Pancreas (tissue), 10 donors: ENCODE measurements around the gene ALKBH7. TPM values are rescaled to one million over a fixed set of nuclear protein-coding genes. Genes with fewer than 3 reads are reported as not detected.

Experiments used
- ATAC-seq, 4 donors: fragments of 200-7000 bp; cut with Tn5 transposase; one replicate each; pipeline versions ENCODE4 v1.8.0 to v1.9.1; 2020; ENCODE audit warnings: mild to moderate bottlenecking in 4 of 4, moderate library complexity in 4 of 4
- DNase-seq, 6 donors: peaks; one replicate each; pipeline ENCODE4 v3.0.0-alpha.2; 2020
- FAIRE-seq: peaks from 2 replicates; lab custom pipeline; 2012; peaks lifted over from hg19 to GRCh38; lab: Jason Lieb, UNC
- H3K27ac ChIP-seq, 4 donors: fragments of 200-600 bp; sonication (generic); 1 replicate in 3 of 4; 2 replicates in 1 of 4; pipeline versions ENCODE4 v1.5.0 to v1.8.0; 2020
- H3K27me3 ChIP-seq, 4 donors: fragments of 200-600 bp; one replicate each; pipeline ENCODE4 v1.8.0; 2021
- H3K36me3 ChIP-seq, 3 donors: fragments of 200-600 bp; sonication (generic) in 1 of 3; one replicate each; pipeline versions ENCODE4 v1.5.0 to v1.8.0; 2020 to 2021
- H3K4me1 ChIP-seq, 3 donors: fragments of 200-600 bp; one replicate each; pipeline ENCODE4 v1.8.0; 2021
- H3K4me3 ChIP-seq, 4 donors: fragments of 200-600 bp; sonication (generic) in 2 of 4; one replicate each; pipeline versions ENCODE4 v1.5.0 to v1.8.0; 2020 to 2021
- H3K9me3 ChIP-seq, 4 donors: fragments of 200-600 bp; one replicate each; pipeline ENCODE4 v1.8.0; 2021
- CTCF ChIP-seq, 4 donors: fragments of 200-600 bp; sonication (generic) in 3 of 4; IDR thresholded peaks; one replicate each; pipeline versions ENCODE4 v1.5.0 to v1.8.0; 2021; ENCODE audit warnings: antibody characterized with exemption in 4 of 4
- WGBS, 2 donors: extraction: QIAGEN DNeasy Blood & Tissue Kit; methylation state at CpG; one replicate each; pipeline ENCODE4 v1.1.7; 2013; 5-methylcytosine and 5-hydroxymethylcytosine counted together
- intact Hi-C, 3 donors: fragments of 100-400 bp; cut with DNase I; formaldehyde crosslinking; loops; one replicate each; pipeline versions ENCODE4 v1.11.1 to v1.14.2; 2022
- polyA plus RNA-seq, 2 donors: library from polyadenylated mRNA; stranded (reverse); fragments of 200-250 nt; gene quantifications; one replicate each; pipeline ENCODE4 v1.2.3, GENCODE V29; 2013
- total RNA-seq, 6 donors: library from RNA; stranded (reverse); fragmentation: NEBNext Ultra II Directional in 4 of 6; extraction: Animal tissue kit (Norgen Biotek cat#: 25700) in 4 of 6; gene quantifications; one replicate each; pipeline versions ENCODE4 v1.2.1 to v1.2.4, GENCODE V29; 2021 to 2023
- donor health status: healthy with polysubstance abuse.
- donor health status: DM: no; HTN: no; CAD: no; lungs with moderate emphysema.
- donor health status: DM: no; HTN: no; CAD: no.
- donor health status: control.
- donor health status: control.
- donor health status: Bipolar disorder and iron deficiency.
- donor health status: DM: yes; HTN: yes; CAD: no.
- donor health status: DM: no; HTN: no; CAD: no.
- donor health status: DM: no; HTN: no; CAD: no.
- donor health status: DM: yes; HTN: yes; CAD: no.

Gene ALKBH7
- total and polyA plus RNA-seq, 8 donors: 29.3 to 69.4 (median 53.4) TPM

- Histone ChIP-seq H3K27ac (no peak overlapping the region), H3K4me1 (no peaks in the 10 kb centered on the region), H3K9me3 (no peaks in the 10 kb centered on the region), H3K4me3 (no peak overlapping the region), H3K36me3 (peaks cover 9 to 42% (median 26%) of the 10 kb centered on the region in 3 donors), H3K27me3 (no peaks in the 10 kb centered on the region)
- DNase-seq: no peak
- WGBS, 2 donors: 86 to 93% methylated on average over 9 of the region's 9 CpGs
- no peak for ATAC-seq
- intact Hi-C loops: no loop called here
- no peak for FAIRE-seq
- no peak for TF ChIP-seq CTCF (IDR thresholded peaks at IDR 0.05)
Observed at GRCh38 chr19:6378486-6378885, 5.9 kb downstream of the ALKBH7 start.

DNA sequence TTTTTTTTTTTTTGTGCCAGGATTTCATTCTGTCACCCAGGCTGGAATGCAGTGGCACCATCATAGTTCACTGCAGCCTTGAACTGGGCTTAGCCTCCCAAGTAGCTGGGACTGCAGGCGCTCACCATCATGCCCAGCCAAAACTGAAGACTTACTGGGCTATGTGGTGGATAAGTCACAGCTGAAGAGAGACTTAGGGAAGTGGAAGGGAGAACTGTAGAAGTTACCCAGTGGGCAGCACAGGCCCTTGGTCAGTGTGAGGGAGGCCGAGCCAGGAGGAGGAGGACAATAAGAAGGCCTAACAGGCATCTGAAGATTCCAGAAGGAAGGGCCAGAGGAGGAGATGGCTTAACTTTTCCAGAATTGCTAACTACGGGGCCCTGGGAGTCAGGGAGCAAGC lies 7.2 kb downstream of the ALKBH7 start:
- Histone ChIP-seq H3K36me3 (peaks cover 9 to 44% (median 31%) of the 10 kb centered on the region in 3 donors), H3K4me3 (no peak overlapping the region)
- no peak for FAIRE-seq

DNA sequence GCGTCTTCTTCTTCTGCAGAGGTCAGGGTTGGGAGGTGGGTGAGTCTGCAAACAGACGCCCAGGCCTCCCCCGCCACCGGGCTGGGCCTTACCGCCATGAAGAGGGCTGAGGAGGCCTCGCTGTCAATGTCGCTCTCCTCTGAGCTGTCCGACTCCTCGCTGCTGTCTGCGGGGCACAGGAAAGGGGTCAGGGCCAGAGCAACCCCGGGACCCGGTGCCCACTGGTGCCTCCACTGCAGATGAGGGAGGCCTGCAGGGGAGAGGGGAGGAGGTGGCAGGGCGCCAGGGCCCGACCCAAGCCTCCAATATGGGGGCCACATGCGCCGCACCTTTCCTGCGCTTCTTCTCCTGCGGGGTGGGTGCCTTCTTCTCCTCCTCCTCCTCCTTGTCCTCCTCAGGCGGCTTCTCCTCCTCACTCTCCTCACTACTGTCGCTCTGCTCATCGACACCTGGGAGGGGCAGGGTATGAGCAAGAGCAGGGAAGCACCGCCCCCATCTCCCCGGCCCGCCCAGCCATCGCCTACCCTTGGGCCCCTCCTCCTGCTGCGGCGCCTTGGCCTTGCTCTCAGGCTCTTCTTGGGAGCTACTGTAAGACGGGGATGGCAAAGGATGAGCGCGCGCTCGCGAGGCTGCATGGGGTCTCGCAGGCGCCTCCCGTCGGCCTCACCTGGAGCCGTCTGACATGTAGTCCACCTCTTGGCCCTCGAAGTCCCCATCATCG lies 8.6 kb downstream of the ALKBH7 start:
- WGBS, 2 donors: 97 to 98% methylated on average over 39 to 40 of the region's 40 CpGs
- no peaks in the 10 kb centered on the region for H3K4me1 ChIP-seq
- ATAC-seq (no peak), DNase-seq (peak in 1 of 6 donors; percentile 73), FAIRE-seq (no peak)
- H3K27me3 ChIP-seq: no peaks in the 10 kb centered on the region
- H3K36me3 ChIP-seq: peaks cover 9 to 53% (median 39%) of the 10 kb centered on the region in 3 donors
- H3K9me3 ChIP-seq: no peaks in the 10 kb centered on the region
- no peak for TF ChIP-seq CTCF (IDR thresholded peaks at IDR 0.05)
- H3K4me3 ChIP-seq: no peak overlapping the region
- intact Hi-C loops: no loop called here
- H3K27ac ChIP-seq: no peak overlapping the region

More for the DNA sequence above, 7.2 kb downstream of the ALKBH7 start:
- Histone ChIP-seq H3K27ac (no peak overlapping the region), H3K27me3 (no peaks in the 10 kb centered on the region), H3K9me3 (no peaks in the 10 kb centered on the region), H3K4me1 (no peaks in the 10 kb centered on the region)
- no peak for TF ChIP-seq CTCF (IDR thresholded peaks at IDR 0.05)
- WGBS, 2 donors: 77 to 99% methylated on average over 3 of the region's 3 CpGs
- ATAC-seq (no peak), DNase-seq (no peak)
- intact Hi-C loops: no loop called here

GRCh38 chr19:6383188-6383587 lies 10.6 kb downstream of the ALKBH7 start:
- H3K27me3 ChIP-seq: no peaks in the 10 kb centered on the region
- intact Hi-C loops: no loop called here
- ATAC-seq (no peak), DNase-seq (no peak), FAIRE-seq (no peak)
- peaks cover 9 to 71% (median 51%) of the 10 kb centered on the region in 3 donors for H3K36me3 ChIP-seq
- WGBS, 2 donors: 92 to 98% methylated on average over 19 of the region's 19 CpGs
- TF ChIP-seq CTCF (IDR thresholded peaks at IDR 0.05): no peak
- no peaks in the 10 kb centered on the region for H3K9me3 ChIP-seq
- no peak overlapping the region for H3K27ac ChIP-seq
- no peak overlapping the region for H3K4me3 ChIP-seq
- no peaks in the 10 kb centered on the region for H3K4me1 ChIP-seq

DNA sequence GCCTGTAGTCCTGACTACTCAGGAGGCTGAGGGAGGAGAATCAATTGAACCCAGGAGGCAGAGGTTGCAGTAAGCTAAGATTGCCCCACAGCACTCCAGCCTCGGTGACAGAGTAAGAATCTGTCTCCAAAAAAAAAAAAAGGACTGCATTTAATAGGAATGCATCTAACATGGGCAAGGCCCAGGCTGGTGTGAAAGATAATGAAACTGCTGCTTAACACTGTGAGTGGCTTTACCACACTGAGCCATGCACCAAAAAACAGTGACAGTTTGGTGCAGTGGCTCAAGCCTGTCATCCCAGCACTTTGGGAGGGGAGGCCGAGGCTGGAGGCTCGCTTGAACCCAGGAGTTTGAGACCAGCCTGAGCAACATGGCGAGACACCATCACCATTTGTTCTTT lies 11.8 kb downstream of the ALKBH7 start:
- Histone ChIP-seq H3K4me3 (no peak overlapping the region), H3K4me1 (no peaks in the 10 kb centered on the region), H3K9me3 (no peaks in the 10 kb centered on the region), H3K27me3 (no peaks in the 10 kb centered on the region), H3K36me3 (peaks cover 9 to 78% (median 61%) of the 10 kb centered on the region in 3 donors), H3K27ac (no peak overlapping the region)
- no peak for TF ChIP-seq CTCF (IDR thresholded peaks at IDR 0.05)
- DNase-seq (no peak), FAIRE-seq (no peak), ATAC-seq (no peak)
- WGBS, 2 donors: 94 to 95% methylated on average over 4 of the region's 4 CpGs
- intact Hi-C loops: no loop called here
